Type B pancreatic cell (in vitro differentiated cells): ENCODE data around the gene JAM2. TPM values are rescaled to one million over a fixed set of nuclear protein-coding genes. Genes with fewer than 3 reads are reported as not detected.
"Not testable (repeated sequence)": the region's sequence is repeated elsewhere in the genome, so short reads cannot be mapped to it uniquely, and the experiment has no call there.

Experiments used
- DNase-seq: peaks from one replicate; pipeline ENCODE4 v3.0.0; 2021; ENCODE audit warnings: mixed read lengths; ENCODE audit not compliant: unreplicated experiment; ENCODE audit errors: extremely low spot score
- H3K27ac Mint-ChIP-seq: 2 replicates; pipeline ENCODE4 v1.8.0; 2021; ENCODE audit warnings: mild to moderate bottlenecking, mixed read lengths
- H3K27me3 Mint-ChIP-seq: 2 replicates; pipeline ENCODE4 v1.8.0; 2021; ENCODE audit warnings: mixed read lengths
- H3K36me3 Mint-ChIP-seq: 2 replicates; pipeline ENCODE4 v1.8.0; 2021; ENCODE audit warnings: mixed read lengths
- H3K4me1 Mint-ChIP-seq: one replicate; pipeline ENCODE4 v1.8.0; 2021; ENCODE audit warnings: mixed read lengths; ENCODE audit not compliant: unreplicated experiment
- H3K4me3 Mint-ChIP-seq: 2 replicates; pipeline ENCODE4 v1.8.0; 2021; ENCODE audit warnings: mild to moderate bottlenecking, mixed read lengths
- H3K9me3 Mint-ChIP-seq: 2 replicates; pipeline ENCODE4 v1.8.0; 2021; ENCODE audit warnings: mixed read lengths
- total RNA-seq: library from RNA; stranded (reverse); gene quantifications from 2 replicates; pipeline ENCODE4 v1.2.1, GENCODE V29; 2021; ENCODE audit warnings: low replicate concordance
- TF ChIP-seq, protein P1 (sequence below): fragments of 200-600 bp; sonication (generic); conservative IDR thresholded peaks from 2 replicates; pipeline ENCODE4 v1.5.0; 2021; ENCODE audit warnings: antibody characterized with exemption, mild to moderate bottlenecking

Gene JAM2
- total RNA-seq, 1 donor from 2014 or later = 10.0 TPM

DNA sequence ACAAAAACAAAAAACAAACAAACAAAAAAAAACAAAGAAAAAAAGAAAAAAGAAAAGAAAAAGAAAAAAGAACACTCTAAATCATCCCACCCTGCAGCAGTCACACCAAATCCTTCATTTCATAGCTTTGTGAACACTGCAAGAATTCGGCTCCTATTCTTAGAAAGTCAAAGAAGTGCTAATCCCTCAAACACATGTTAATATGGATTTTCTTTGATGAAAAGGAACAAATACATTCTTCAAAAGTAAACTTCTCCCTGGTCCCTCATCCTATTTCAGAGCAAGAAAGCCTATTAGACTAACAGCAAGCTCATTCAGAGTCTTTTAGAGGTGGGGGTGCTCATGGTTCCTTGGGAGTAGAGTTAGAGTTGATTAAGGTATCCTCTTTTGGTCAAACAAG is 24.6 kb upstream of the JAM2 start:
- Mint-ChIP-seq H3K4me1 (no peaks in the 10 kb centered on the region), H3K36me3 (no peaks in the 10 kb centered on the region), H3K27me3 (peaks cover 19% of the 10 kb centered on the region), H3K9me3 (no peaks in the 10 kb centered on the region), H3K4me3 (no peak overlapping the region), H3K27ac (no peak overlapping the region)
- no peak for DNase-seq
- TF ChIP-seq, protein P1, sequence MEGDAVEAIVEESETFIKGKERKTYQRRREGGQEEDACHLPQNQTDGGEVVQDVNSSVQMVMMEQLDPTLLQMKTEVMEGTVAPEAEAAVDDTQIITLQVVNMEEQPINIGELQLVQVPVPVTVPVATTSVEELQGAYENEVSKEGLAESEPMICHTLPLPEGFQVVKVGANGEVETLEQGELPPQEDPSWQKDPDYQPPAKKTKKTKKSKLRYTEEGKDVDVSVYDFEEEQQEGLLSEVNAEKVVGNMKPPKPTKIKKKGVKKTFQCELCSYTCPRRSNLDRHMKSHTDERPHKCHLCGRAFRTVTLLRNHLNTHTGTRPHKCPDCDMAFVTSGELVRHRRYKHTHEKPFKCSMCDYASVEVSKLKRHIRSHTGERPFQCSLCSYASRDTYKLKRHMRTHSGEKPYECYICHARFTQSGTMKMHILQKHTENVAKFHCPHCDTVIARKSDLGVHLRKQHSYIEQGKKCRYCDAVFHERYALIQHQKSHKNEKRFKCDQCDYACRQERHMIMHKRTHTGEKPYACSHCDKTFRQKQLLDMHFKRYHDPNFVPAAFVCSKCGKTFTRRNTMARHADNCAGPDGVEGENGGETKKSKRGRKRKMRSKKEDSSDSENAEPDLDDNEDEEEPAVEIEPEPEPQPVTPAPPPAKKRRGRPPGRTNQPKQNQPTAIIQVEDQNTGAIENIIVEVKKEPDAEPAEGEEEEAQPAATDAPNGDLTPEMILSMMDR = no peak

DNA sequence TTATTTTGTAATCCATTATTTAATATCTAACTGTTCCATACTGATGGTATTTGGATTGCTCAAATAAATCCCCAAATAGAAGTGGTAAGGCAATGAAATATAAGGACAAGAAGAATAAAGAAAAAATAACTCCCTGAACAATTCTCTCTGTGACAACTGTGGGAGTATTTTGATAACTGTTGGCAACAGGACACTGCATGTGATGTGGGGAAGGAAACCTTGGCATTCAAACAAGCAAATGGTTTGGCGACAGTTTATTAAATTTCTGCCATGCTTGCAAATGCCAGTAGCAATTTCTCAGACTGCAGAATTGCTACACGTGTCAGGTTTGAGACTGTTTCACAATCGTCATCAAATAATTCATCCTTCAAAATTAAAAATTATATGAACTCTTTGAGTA is 23.2 kb upstream of the JAM2 start:
- TF ChIP-seq, protein P1 = no peak
- H3K36me3 Mint-ChIP-seq = no peaks in the 10 kb centered on the region
- no peak overlapping the region for H3K27ac Mint-ChIP-seq
- H3K4me3 Mint-ChIP-seq = no peak overlapping the region
- no peaks in the 10 kb centered on the region for H3K9me3 Mint-ChIP-seq
- peaks cover 21% of the 10 kb centered on the region for H3K27me3 Mint-ChIP-seq
- H3K4me1 Mint-ChIP-seq = no peaks in the 10 kb centered on the region
- no peak for DNase-seq

GRCh38 chr21:25619198-25619597 is 19.9 kb upstream of the JAM2 start:
- Mint-ChIP-seq H3K4me1 (no peaks in the 10 kb centered on the region), H3K27me3 (peaks cover 18% of the 10 kb centered on the region), H3K27ac (no peak overlapping the region), H3K4me3 (no peak overlapping the region), H3K9me3 (no peaks in the 10 kb centered on the region), H3K36me3 (no peaks in the 10 kb centered on the region)
- TF ChIP-seq, protein P1 = no peak
- DNase-seq = no peak

DNA sequence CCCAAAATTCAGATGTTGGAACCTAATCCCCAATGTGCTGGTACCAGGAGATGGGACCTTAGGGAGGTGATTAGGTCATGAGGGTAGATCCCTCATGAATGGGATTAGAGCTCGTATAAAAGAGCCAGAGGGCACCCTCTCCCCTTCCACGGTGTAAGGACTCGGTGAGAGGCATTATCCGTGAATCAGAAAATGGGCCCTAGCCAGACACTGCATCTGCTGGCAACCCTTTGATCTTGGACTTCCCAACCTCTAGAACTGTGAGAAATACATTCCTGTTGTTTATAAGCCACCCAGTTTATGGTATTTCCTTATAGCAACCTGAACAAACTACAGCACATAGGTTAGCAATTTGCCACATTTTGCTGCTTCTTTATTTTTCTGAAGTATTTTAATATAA is 14.5 kb upstream of the JAM2 start:
- Mint-ChIP-seq H3K9me3 (no peaks in the 10 kb centered on the region), H3K36me3 (no peaks in the 10 kb centered on the region), H3K4me3 (no peak overlapping the region), H3K27ac (no peak overlapping the region), H3K4me1 (no peaks in the 10 kb centered on the region), H3K27me3 (peaks cover 1% of the 10 kb centered on the region)
- TF ChIP-seq, protein P1 = no peak
- no peak for DNase-seq

DNA sequence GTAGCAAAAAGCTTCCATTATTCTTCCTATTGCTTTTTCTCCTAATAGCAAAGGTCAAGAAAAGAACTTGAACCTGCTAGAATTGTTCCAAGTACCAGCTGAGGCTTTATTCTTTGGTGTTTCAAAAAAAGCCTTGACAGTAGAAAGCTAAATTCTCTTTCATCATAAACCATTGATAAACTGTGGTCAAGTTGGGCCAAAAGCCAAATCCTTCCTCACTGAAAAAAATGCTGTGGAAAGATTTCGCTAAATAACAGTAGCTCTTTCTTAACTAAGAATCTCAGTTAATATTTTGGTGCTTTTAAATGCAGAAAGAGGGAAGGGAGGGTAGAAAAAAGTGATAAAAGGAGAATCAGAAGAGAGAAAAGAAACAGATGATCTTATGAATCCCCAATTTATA is 14.0 kb upstream of the JAM2 start:
- Mint-ChIP-seq H3K4me3 (no peak overlapping the region), H3K9me3 (no peaks in the 10 kb centered on the region), H3K27ac (no peak overlapping the region), H3K27me3 (no peaks in the 10 kb centered on the region), H3K4me1 (no peaks in the 10 kb centered on the region), H3K36me3 (no peaks in the 10 kb centered on the region)
- TF ChIP-seq, protein P1 = no peak
- no peak for DNase-seq

DNA sequence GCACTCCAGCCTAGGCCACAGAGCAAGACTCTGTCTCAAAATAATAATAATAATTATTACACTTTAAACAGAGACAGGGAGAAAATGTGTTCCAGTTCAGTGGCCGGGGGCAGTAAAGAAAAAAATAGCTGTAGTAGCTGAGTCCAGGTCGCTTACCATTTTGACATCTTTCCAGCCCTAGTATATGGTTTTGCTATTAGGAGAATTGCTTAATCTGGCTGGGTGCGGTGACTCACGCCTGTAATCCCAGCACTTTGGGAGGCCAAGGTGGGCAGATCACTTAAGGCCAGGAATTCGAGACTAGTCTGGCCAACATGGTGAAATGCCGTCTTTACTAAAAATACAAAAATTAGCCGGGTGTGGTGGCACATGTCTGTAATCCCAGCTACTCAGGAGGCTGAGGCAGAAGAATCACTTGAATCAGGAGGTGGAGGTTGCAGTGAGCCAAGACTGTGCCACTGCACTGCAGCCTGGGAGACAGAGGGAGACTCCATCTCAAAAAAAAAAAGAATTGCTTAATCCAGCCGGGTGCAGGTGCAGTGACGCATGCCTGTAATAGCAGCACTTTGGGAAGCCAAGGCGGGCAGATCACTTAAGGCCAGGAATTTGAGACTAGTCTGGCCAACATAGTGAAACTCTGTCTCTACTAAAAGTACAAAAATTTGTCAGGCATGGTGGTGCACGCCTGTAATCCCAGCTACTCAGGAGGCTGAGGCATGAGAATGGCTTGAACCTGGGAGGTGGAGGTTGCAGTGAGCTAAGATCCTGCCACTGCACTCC is 13.1 kb upstream of the JAM2 start:
- H3K9me3 Mint-ChIP-seq, H3K4me3 Mint-ChIP-seq, H3K27me3 Mint-ChIP-seq, H3K36me3 Mint-ChIP-seq, DNase-seq, H3K4me1 Mint-ChIP-seq, H3K27ac Mint-ChIP-seq: not testable (repeated sequence)
